Measurements from ENCODE around the gene BFAR. TPM values are rescaled to one million over a fixed set of nuclear protein-coding genes. Genes with fewer than 3 reads are reported as not detected.

The BFAR gene
- total RNA-seq, 2 experiments from 2014 or later = 46.5 to 51.4 TPM

DNA sequence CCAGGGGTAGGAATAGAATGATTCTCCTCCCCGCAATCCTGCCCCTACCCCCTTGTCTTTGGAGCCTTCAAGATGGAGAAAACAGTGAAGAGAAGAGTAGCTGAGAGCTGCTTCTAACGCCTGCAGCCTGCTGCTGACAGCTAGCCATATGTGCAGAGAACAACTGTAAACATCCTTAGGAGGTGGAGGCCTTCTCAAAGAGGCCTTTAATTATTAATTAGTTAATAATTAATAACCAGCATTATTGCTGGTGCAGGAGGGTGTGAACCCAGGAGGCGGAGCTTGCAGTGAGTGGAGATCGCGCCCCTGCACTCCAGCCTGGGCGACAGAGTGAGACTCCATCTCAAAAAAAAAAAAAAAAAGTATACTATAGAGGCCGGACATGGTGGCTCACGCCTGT is 8.5 kb downstream of the BFAR start:
- H3K4me3 Mint-ChIP-seq = no peak overlapping the region
- H3K4me1 Mint-ChIP-seq (ENCODE audit: low read depth) = peaks cover 30% of the 10 kb centered on the region
- no peaks in the 10 kb centered on the region for H3K27me3 Mint-ChIP-seq
- peaks cover 16% of the 10 kb centered on the region for H3K36me3 Mint-ChIP-seq
- DNase-seq = no peak
- no peak overlapping the region for H3K27ac Mint-ChIP-seq
- intact Hi-C loops (cut with micrococcal nuclease) = no loop called here
- ChIA-PET POLR2A (interaction anchor here (1.2 kb wide), 1 partner anchor 11 kb away, joined by 3 read pairs; the partner anchor contains the start of gene PARN), CTCF (no interaction called here)
- H3K9me3 Mint-ChIP-seq = no peaks in the 10 kb centered on the region

DNA sequence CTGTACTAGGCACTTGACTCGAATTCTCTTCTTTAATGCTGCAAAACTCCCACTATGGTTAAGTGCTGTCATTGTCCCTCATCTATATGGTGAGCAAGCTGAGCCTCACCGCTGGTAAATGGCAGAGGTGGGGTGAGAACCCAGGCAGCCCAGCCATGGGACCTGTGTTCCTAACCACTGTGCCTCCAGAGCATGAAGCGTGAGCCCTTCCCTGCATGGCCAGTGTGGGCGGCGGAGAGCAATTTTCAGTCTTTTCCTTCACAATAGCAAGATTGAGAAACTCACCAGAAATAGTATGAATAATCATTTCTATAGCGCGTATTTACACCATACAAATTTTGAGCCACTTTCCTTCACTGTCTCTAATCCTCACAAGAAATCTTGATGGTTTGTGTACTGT is 9.2 kb downstream of the BFAR start:
- POLR2A ChIA-PET = no interaction called here

DNA sequence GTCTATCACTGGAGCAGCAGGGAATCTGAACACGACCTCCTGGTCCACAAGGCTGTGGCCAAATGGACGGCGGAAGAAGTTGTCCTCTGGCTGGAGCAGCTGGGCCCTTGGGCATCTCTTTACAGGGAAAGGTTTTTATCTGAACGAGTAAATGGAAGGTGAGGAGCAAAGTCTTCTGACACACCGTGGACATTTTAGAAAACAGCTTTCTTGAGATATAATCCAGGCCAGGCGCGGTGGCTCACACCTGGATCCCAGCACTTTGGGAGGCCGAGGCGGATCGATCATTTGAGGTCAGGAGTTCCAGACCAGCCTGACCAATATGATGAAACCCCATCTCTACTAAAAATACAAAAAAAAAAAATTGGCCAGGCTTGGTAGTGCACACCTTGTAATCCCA is 17.1 kb downstream of the BFAR start:
- Mint-ChIP-seq H3K36me3 (peaks cover 35% of the 10 kb centered on the region), H3K4me1 (ENCODE audit: low read depth) (peaks cover 10% of the 10 kb centered on the region), H3K9me3 (no peaks in the 10 kb centered on the region), H3K27me3 (no peaks in the 10 kb centered on the region), H3K4me3 (no peak overlapping the region), H3K27ac (peak overlapping the region; percentile 79)
- ChIA-PET CTCF (no interaction called here), POLR2A (no interaction called here)
- intact Hi-C loops (cut with micrococcal nuclease) = no loop called here
- no peak for DNase-seq

More for the DNA sequence above, 9.2 kb downstream of the BFAR start:
- H3K4me1 Mint-ChIP-seq (ENCODE audit: low read depth) = peaks cover 24% of the 10 kb centered on the region
- H3K27me3 Mint-ChIP-seq = no peaks in the 10 kb centered on the region
- no peak overlapping the region for H3K4me3 Mint-ChIP-seq
- H3K9me3 Mint-ChIP-seq = no peaks in the 10 kb centered on the region
- peak; percentile 12 for DNase-seq
- H3K27ac Mint-ChIP-seq = peak overlapping the region; percentile 28
- intact Hi-C loops (cut with micrococcal nuclease) = no loop called here
- CTCF ChIA-PET = no interaction called here
- H3K36me3 Mint-ChIP-seq = peaks cover 15% of the 10 kb centered on the region

DNA sequence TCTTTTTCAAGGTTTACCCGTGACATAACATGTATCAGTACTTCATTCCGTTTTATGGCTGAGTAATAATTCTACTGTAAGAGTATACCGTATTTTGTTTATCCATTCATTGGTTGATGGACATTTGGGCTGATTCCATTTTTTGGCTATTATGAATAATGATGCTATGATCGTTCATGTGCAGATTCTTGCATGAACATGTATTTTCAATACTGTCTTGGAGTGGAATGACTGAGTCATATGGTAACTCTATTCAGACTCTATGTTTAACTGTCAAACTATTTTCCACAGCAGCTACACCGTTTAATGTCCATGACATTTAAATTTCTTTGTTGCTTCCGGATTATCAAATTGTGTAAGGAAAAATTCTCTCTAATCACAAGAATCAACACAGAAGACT is 17.9 kb downstream of the BFAR start:
- Mint-ChIP-seq H3K4me3 (no peak overlapping the region), H3K9me3 (no peaks in the 10 kb centered on the region), H3K27ac (peak overlapping the region; percentile 79), H3K4me1 (ENCODE audit: low read depth) (peaks cover 10% of the 10 kb centered on the region), H3K27me3 (no peaks in the 10 kb centered on the region), H3K36me3 (peaks cover 40% of the 10 kb centered on the region)
- no peak for DNase-seq
- ChIA-PET POLR2A (no interaction called here), CTCF (interaction anchor here (1.4 kb wide), 1 partner anchor 401 kb away, joined by 4 read pairs; no protein-coding TSS in a partner anchor)
- intact Hi-C loops (cut with micrococcal nuclease) = no loop called here

DNA sequence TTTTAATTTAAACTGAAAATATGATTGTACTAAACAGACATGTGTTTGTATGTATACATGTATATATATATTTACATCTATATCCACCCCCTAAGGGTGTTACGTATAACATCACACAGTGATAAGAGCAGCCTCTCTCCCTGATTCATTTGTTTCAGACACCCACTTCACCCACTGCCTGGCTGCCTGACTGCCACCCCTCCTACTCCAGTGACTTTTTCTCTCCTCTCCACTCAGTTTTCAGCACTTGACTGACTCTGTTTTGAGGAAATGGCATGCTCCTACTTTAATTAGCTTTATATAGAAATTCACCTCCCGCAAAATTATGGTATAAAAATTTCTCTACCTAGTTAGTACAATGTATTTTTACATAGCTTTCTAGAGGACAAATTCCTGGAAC is 20.0 kb downstream of the BFAR start:
- POLR2A ChIA-PET = no interaction called here
- Mint-ChIP-seq H3K4me3 (no peak overlapping the region), H3K9me3 (no peaks in the 10 kb centered on the region), H3K4me1 (ENCODE audit: low read depth) (peaks cover 10% of the 10 kb centered on the region), H3K36me3 (peaks cover 42% of the 10 kb centered on the region), H3K27ac (no peak overlapping the region), H3K27me3 (no peaks in the 10 kb centered on the region)
- DNase-seq = no peak
- intact Hi-C loops (cut with micrococcal nuclease) = no loop called here
- CTCF ChIA-PET = no interaction called here

DNA sequence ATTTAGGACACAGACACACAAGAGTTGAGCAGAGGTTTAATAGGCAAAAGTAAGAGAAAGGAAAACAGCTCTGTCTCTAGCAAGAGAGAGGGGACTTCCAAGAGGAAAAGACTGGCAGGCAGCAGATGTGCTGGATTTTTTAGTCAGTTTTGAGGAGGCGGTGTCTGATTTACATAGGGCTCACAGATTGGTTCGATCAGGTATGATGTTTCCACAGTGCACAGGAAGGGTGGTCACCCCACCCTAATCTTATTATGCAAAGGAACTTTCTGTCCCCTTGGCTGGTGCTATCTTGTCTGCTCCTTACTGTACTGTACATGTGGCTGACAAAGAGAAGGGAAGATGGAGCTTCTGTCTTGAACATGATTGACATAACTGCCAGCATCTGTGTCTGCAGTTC is 25.3 kb downstream of the BFAR start:
- intact Hi-C loops (cut with micrococcal nuclease) = no loop called here
- H3K27ac Mint-ChIP-seq = peak overlapping the region; percentile 76
- peak; percentile 11 for DNase-seq
- CTCF ChIA-PET = no interaction called here
- no peak overlapping the region for H3K4me3 Mint-ChIP-seq
- H3K36me3 Mint-ChIP-seq = peaks cover 37% of the 10 kb centered on the region
- H3K4me1 Mint-ChIP-seq (ENCODE audit: low read depth) = peaks cover 5% of the 10 kb centered on the region
- POLR2A ChIA-PET = no interaction called here
- H3K27me3 Mint-ChIP-seq = no peaks in the 10 kb centered on the region
- H3K9me3 Mint-ChIP-seq = no peaks in the 10 kb centered on the region

DNA sequence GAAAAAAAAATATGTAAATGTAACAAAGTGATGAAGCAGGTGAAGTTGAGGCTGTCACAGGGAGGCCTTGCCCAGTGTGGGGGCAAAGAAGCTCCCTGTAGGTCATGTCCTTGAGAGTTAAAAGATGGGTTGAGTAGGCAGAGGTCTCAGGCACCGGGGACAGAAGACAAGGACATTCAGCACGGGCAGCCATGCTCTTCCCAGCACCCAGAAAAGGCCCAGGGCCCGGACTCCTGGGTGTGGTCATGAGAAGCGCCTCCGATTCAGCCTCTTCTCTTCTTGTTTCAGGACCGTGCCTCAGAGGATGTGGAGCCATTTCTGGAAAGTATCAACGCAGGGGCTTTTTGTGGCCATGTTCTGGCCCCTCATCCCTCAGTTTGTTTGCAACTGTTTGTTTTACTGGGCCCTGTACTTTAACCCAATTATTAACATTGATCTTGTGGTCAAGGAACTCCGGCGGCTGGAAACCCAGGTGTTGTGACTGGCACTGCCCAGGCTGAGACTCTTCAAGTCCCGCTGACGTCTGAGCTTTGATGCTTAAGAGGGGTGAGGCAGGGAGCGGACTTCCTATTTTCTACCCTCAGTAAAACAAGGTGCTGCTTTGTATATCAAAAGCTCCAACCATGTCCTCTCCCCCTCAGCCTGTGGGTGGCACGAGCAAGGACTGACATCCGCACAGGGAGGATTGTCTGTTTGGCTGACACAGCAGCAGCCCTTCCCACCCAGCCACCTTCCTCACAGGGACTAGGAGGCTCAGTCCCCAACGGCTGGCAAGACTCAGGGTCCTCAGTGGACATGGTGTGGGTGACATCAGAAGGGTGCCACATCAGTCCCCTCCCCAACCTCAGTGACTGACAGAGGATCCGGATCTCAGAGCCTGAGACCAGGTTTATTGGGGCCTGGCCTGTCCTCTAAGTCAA is 34.9 kb downstream of the BFAR start:
- Mint-ChIP-seq H3K27ac (no peak overlapping the region), H3K4me3 (no peak overlapping the region), H3K4me1 (ENCODE audit: low read depth) (peaks cover 3% of the 10 kb centered on the region), H3K36me3 (peaks cover 47% of the 10 kb centered on the region), H3K27me3 (no peaks in the 10 kb centered on the region), H3K9me3 (no peaks in the 10 kb centered on the region)
- intact Hi-C loops (cut with micrococcal nuclease) = no loop called here
- ChIA-PET POLR2A (no interaction called here), CTCF (no interaction called here)
- DNase-seq = no peak

DNA sequence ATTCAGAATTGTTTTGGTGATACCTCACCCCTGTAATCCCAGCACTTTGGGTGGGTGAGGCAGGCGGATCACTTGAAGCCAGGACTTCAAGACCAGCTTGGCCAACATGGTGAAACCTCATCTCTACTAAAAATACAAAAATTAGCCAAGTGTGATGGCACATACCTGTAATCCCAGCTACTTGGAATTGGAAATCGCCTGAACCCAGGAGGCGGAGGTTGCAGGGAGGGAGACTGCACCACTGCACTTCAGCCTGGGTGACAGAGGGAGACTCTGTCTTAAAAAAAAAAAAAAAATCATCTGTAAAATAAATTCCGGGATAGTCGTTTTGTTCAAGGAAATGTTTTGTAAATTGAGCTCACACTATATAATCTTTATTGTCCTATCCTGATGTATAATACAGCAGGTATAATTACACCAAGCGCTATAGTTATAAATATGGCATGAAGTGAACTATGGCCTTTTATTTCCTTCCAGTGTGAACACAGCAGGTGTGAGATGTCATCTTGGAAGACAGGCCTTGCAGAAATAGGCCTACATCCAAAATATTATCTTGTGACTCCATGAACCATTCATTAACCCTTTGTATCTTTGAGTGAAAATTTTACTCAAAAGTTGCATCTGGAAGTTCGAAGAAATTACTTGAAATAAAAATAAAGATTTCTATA is 35.9 kb downstream of the BFAR start:
- DNase-seq = no peak
- Mint-ChIP-seq H3K4me1 (ENCODE audit: low read depth) (peaks cover 4% of the 10 kb centered on the region), H3K36me3 (peaks cover 43% of the 10 kb centered on the region), H3K27ac (no peak overlapping the region), H3K27me3 (no peaks in the 10 kb centered on the region), H3K9me3 (no peaks in the 10 kb centered on the region), H3K4me3 (no peak overlapping the region)
- ChIA-PET POLR2A (interaction anchor here (0.6 kb wide), 1 partner anchor 14 kb away, joined by 4 read pairs; no protein-coding TSS in a partner anchor), CTCF (interaction anchor here (0.6 to 0.7 kb wide), 2 partner anchors 592 to 759 kb away, joined by 3 read pairs; no protein-coding TSS in a partner anchor)
- intact Hi-C loops (cut with micrococcal nuclease) = no loop called here

DNA sequence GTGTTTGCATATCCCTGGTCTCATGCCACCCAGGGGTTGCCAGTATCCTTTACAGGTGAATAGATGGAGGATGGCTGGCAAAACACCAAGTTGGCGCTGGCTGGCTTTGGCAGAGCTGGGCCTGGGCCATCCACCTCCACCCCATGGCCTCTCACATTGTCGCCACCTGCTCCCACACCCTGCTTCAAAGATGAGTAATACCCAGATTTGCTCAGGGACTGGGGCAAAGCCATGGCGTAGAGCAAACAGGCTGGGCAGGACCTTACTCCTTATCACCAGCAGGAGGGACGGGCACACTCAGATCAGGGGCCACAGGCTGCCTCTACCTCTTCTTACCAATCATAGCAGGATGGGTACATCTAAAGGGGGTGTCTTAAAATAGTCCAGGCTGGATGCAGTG is 37.0 kb downstream of the BFAR start:
- ChIA-PET POLR2A (no interaction called here), CTCF (no interaction called here)
- Mint-ChIP-seq H3K36me3 (peaks cover 34% of the 10 kb centered on the region), H3K27ac (no peak overlapping the region), H3K9me3 (no peaks in the 10 kb centered on the region), H3K27me3 (no peaks in the 10 kb centered on the region), H3K4me3 (no peak overlapping the region), H3K4me1 (ENCODE audit: low read depth) (peaks cover 4% of the 10 kb centered on the region)
- peak; percentile 9 for DNase-seq
- intact Hi-C loops (cut with micrococcal nuclease) = no loop called here

DNA sequence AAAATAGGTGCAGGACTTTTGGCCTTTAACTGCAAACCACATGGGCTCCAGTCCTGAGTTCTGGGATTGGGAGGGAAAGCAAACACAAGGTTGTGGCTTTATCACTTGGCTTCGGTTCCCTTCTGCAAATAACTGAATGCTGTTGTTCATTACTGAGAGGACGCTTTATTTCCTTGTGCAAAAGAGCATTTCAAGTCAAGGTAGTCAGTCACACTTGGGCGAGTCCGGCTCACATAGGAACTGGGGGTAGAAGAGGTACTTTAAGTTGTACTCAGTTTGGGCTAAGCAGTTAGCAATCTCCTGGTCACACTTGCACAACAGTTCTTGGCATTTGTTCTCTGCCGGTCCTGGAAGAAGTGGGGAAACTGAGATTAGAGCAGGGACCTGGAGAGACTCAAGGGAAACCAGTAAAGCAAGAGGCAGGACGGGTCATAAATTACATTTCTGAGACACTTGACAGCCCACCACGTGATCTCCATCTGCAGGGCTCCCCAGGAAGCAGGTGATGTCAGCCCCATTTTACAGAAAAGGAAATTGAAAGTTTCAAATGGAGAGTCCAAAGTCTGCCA is 39.7 kb downstream of the BFAR start:
- H3K4me3 Mint-ChIP-seq = no peak overlapping the region
- H3K27me3 Mint-ChIP-seq = no peaks in the 10 kb centered on the region
- no peaks in the 10 kb centered on the region for H3K9me3 Mint-ChIP-seq
- no peak overlapping the region for H3K27ac Mint-ChIP-seq
- POLR2A ChIA-PET = no interaction called here
- peaks cover 15% of the 10 kb centered on the region for H3K36me3 Mint-ChIP-seq
- CTCF ChIA-PET = no interaction called here
- DNase-seq = peak; percentile 19
- H3K4me1 Mint-ChIP-seq (ENCODE audit: low read depth) = peaks cover 4% of the 10 kb centered on the region
- intact Hi-C loops (cut with micrococcal nuclease) = no loop called here

DNA sequence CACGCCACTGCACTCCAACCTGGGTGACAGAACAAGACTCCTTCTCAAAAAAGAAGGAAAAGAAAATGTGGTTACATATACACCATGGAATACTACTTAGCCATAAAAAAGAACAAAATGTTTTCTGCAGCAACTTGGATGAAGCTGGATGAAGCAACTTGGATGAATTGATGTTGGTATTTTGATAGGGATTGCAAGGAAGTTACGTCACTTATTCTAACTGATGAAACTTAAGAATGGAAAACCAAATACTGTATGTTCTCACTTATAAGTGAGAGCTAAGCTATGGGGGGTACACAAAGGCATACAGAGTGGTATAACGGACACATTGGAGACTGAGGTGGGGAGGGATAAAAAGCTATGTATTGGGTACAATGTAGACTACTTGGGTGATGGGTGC is 43.9 kb downstream of the BFAR start:
- Mint-ChIP-seq H3K9me3 (no peaks in the 10 kb centered on the region), H3K27ac (no peak overlapping the region), H3K36me3 (no peaks in the 10 kb centered on the region), H3K4me3 (no peak overlapping the region), H3K27me3 (peaks cover 5% of the 10 kb centered on the region), H3K4me1 (ENCODE audit: low read depth) (peaks cover 4% of the 10 kb centered on the region)
- no peak for DNase-seq
- ChIA-PET POLR2A (no interaction called here), CTCF (interaction anchor here (0.7 kb wide), 1 partner anchor 435 kb away, joined by 4 read pairs; no protein-coding TSS in a partner anchor)
- intact Hi-C loops (cut with micrococcal nuclease) = no loop called here

DNA sequence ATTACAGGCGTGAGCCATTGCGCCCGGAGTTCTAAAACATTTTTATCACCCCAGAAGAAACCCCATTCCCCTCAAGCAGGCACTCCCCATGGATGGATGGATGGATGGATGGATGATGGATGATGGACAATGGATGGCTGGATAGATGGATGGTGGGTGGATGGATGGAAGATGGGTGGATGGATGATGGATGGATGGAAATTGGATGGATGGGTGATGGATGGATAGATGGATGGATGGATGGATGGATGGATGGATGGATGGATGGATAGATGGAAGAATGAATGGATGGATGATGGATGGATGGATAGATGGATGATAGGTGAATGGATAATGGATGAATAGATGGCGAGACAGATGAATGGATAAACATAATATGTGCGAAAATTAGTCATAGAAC is 44.9 kb downstream of the BFAR start:
- ChIA-PET CTCF (no interaction called here), POLR2A (interaction anchor here (0.5 kb wide), 1 partner anchor 37 kb away, joined by 3 read pairs; no protein-coding TSS in a partner anchor)
- Mint-ChIP-seq H3K36me3 (no peaks in the 10 kb centered on the region), H3K4me1 (ENCODE audit: low read depth) (peaks cover under 1% of the 10 kb centered on the region), H3K9me3 (no peaks in the 10 kb centered on the region), H3K4me3 (no peak overlapping the region), H3K27ac (no peak overlapping the region), H3K27me3 (peaks cover 5% of the 10 kb centered on the region)
- DNase-seq = no peak
- intact Hi-C loops (cut with micrococcal nuclease) = no loop called here

Measured in activated CD4-positive, alpha-beta memory T cell treated with anti-CD3 and anti-CD28 coated beads for 36 hours (primary cell).